ENCODE results near the gene KRT1.
"Not testable (repeated sequence)": the region's sequence is repeated elsewhere in the genome, so short reads cannot be mapped to it uniquely, and the experiment has no call there.

The KRT1 gene

GRCh38 chr12:52681526-52682380 is 1.5 kb upstream of the KRT1 start:
- no peak for DNase-seq

- DNase-seq: no peak
Measured at GRCh38 chr12:52679875-52680274, 332 bp downstream of the KRT1 start.

- DNase-seq: no peak
Measured at GRCh38 chr12:52677671-52678070, 2.5 kb downstream of the KRT1 start.

- DNase-seq: no peak
Measured at GRCh38 chr12:52677126-52677525, 3.1 kb downstream of the KRT1 start.

- no peak for DNase-seq
Measured at GRCh38 chr12:52676163-52676562, 4.0 kb downstream of the KRT1 start.

GRCh38 chr12:52675301-52675701 is 4.9 kb downstream of the KRT1 start:
- no peak for DNase-seq

- DNase-seq: no peak
Measured at GRCh38 chr12:52674433-52674775, 5.8 kb downstream of the KRT1 start.

- DNase-seq: no peak
Measured at GRCh38 chr12:52673713-52674432, 6.3 kb downstream of the KRT1 start.

GRCh38 chr12:52673217-52673616 is 7.0 kb downstream of the KRT1 start:
- no peak for DNase-seq

GRCh38 chr12:52672321-52672933 is 7.8 kb downstream of the KRT1 start:
- DNase-seq: no peak

GRCh38 chr12:52670961-52671360 is 9.2 kb downstream of the KRT1 start:
- no peak for DNase-seq

GRCh38 chr12:52670506-52670905 is 9.7 kb downstream of the KRT1 start:
- DNase-seq: no peak

- not testable (repeated sequence) for DNase-seq
Measured at GRCh38 chr12:52669941-52670340, 10.3 kb downstream of the KRT1 start.

- DNase-seq: no peak
Measured at GRCh38 chr12:52669426-52669825, 10.8 kb downstream of the KRT1 start.

- DNase-seq: no peak
Measured at GRCh38 chr12:52667931-52668330, 12.3 kb downstream of the KRT1 start.

- DNase-seq: no peak
Measured at GRCh38 chr12:52667509-52667908, 12.7 kb downstream of the KRT1 start.

- no peak for DNase-seq
Measured at GRCh38 chr12:52666471-52666870, 13.7 kb downstream of the KRT1 start.

- DNase-seq: no peak
Measured at GRCh38 chr12:52663420-52663819, 16.8 kb downstream of the KRT1 start.

- no peak for DNase-seq
Measured at GRCh38 chr12:52662918-52663229, 17.3 kb downstream of the KRT1 start.

GRCh38 chr12:52662093-52662917 is 17.9 kb downstream of the KRT1 start:
- DNase-seq: no peak

- DNase-seq: no peak
Measured at GRCh38 chr12:52661668-52662067, 18.5 kb downstream of the KRT1 start.

- DNase-seq: no peak
Measured at GRCh38 chr12:52660934-52661499, 19.2 kb downstream of the KRT1 start.

- no peak for DNase-seq
Measured at GRCh38 chr12:52659951-52660350, 20.3 kb downstream of the KRT1 start.
